C4-2B (cell line): Measurements from ENCODE around the gene ITGB1BP1.

ENCODE experiments used
- CTCF ChIP-seq: fragments of 450-650 bp; conservative IDR thresholded peaks from 2 replicates; pipeline ENCODE4 v1.5.1; 2017; ENCODE audit warnings: mild to moderate bottlenecking
- ZFX ChIP-seq: fragments of 450-650 bp; IDR thresholded peaks from 2 replicates; pipeline ENCODE4 v1.6.1; 2017

- no peak for TF ChIP-seq CTCF
- TF ChIP-seq ZFX: no peak
These were observed 42.4 kb downstream of the ITGB1BP1 start for GRCh38 chr2:9380702-9381628.
